Measurements from ENCODE around the gene MYOM1. TPM values are rescaled to one million over a fixed set of nuclear protein-coding genes. Genes with fewer than 3 reads are reported as not detected.
"Not testable (repeated sequence)": the region's sequence is repeated elsewhere in the genome, so short reads cannot be mapped to it uniquely, and the experiment has no call there.

Gene MYOM1
- total RNA-seq, 1 experiment from 2014 or later = 0.37 TPM

DNA sequence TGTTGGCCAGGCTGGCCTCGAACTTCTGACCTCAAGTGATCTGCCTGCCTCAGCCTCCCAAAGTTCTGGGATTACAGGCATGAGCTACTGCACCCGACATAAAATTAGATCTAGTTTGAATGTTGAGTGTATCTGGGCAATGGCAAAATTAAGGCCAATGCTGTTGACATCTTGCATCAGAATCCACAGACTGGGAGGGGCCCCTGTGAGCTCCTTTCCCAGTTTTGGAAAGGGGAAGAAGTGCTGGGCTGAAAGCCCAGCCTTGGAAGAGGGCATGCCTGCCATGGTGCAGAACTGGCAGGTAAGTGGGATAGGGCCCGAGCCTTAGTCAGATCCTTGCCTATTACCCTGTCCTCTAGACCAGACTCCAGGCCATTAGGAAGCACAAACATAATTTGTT, 4.5 kb upstream of the MYOM1 start:
- Histone ChIP-seq H3K36me3 (ENCODE audit: insufficient read depth, low read length, poor library complexity, severe bottlenecking) (no peaks in the 10 kb centered on the region), H3K27ac (ENCODE audit: low read depth, low read length, poor library complexity, severe bottlenecking) (no peak overlapping the region), H3K4me1 (ENCODE audit: insufficient read depth, low read length, poor library complexity, severe bottlenecking) (no peaks in the 10 kb centered on the region), H3K4me3 (ENCODE audit: low read depth, low read length, poor library complexity, severe bottlenecking) (no peak overlapping the region), H3K27me3 (replicated peaks; ENCODE audit: insufficient read depth, low read depth, low read length, poor library complexity) (no peaks in the 10 kb centered on the region), H3K9me3 (ENCODE audit: low read depth, low read length, poor library complexity, severe bottlenecking) (no peaks in the 10 kb centered on the region)
- ChIA-PET CTCF (no interaction called here), POLR2A (ENCODE audit: low non-redundant PET) (no interaction called here)
- TF ChIP-seq EZH2 (IDR thresholded peaks at IDR 0.05; ENCODE audit: borderline replicate concordance, low read depth, low read length, poor library complexity, severe bottlenecking) = no peak
- TF ChIP-seq, protein P1, sequence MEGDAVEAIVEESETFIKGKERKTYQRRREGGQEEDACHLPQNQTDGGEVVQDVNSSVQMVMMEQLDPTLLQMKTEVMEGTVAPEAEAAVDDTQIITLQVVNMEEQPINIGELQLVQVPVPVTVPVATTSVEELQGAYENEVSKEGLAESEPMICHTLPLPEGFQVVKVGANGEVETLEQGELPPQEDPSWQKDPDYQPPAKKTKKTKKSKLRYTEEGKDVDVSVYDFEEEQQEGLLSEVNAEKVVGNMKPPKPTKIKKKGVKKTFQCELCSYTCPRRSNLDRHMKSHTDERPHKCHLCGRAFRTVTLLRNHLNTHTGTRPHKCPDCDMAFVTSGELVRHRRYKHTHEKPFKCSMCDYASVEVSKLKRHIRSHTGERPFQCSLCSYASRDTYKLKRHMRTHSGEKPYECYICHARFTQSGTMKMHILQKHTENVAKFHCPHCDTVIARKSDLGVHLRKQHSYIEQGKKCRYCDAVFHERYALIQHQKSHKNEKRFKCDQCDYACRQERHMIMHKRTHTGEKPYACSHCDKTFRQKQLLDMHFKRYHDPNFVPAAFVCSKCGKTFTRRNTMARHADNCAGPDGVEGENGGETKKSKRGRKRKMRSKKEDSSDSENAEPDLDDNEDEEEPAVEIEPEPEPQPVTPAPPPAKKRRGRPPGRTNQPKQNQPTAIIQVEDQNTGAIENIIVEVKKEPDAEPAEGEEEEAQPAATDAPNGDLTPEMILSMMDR (conservative IDR thresholded peaks at IDR 0.05; ENCODE audit: low read depth, low read length) = no peak
- DNase-seq (ENCODE audit: low spot score) = no peak
- intact Hi-C loops (cut with micrococcal nuclease; ENCODE audit: unreplicated experiment) = no loop called here
- no TSS peak for BruUV-seq (replicated peaks)

DNA sequence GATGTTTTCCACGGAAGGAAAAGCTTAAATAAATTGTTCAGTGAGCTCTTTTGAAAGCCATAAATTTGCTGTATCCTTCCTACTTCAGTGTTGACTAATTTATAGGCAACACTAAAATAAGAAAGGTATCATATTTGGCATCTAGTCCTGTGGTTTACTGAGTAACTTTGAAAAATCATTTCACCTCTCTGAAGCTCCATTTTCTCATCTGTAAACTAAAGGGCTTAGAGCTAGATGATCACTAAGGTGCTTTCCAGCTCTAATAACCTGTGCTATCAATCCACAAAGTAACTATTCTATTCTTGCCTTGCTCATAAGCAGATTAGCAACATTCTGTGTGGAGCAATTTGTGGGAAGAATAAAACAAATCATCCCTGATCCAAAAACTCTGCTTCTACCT, 3.6 kb upstream of the MYOM1 start:
- CTCF ChIA-PET = no interaction called here
- DNase-seq (ENCODE audit: low spot score) = no peak
- H3K4me1 ChIP-seq (ENCODE audit: insufficient read depth, low read length, poor library complexity, severe bottlenecking) = no peaks in the 10 kb centered on the region
- BruUV-seq (replicated peaks) = no TSS peak
- H3K27me3 ChIP-seq (replicated peaks; ENCODE audit: insufficient read depth, low read depth, low read length, poor library complexity) = no peaks in the 10 kb centered on the region
- H3K36me3 ChIP-seq (ENCODE audit: insufficient read depth, low read length, poor library complexity, severe bottlenecking) = no peaks in the 10 kb centered on the region
- TF ChIP-seq EZH2 (IDR thresholded peaks at IDR 0.05; ENCODE audit: borderline replicate concordance, low read depth, low read length, poor library complexity, severe bottlenecking) = no peak
- TF ChIP-seq, protein P1 (conservative IDR thresholded peaks at IDR 0.05; ENCODE audit: low read depth, low read length) = no peak
- no peaks in the 10 kb centered on the region for H3K9me3 ChIP-seq (ENCODE audit: low read depth, low read length, poor library complexity, severe bottlenecking)
- intact Hi-C loops (cut with micrococcal nuclease; ENCODE audit: unreplicated experiment) = no loop called here
- no peak overlapping the region for H3K27ac ChIP-seq (ENCODE audit: low read depth, low read length, poor library complexity, severe bottlenecking)
- POLR2A ChIA-PET (ENCODE audit: low non-redundant PET) = interaction anchor here (0.7 kb wide), 1 partner anchor 273 kb away, joined by 3 read pairs; no protein-coding TSS in a partner anchor
- H3K4me3 ChIP-seq (ENCODE audit: low read depth, low read length, poor library complexity, severe bottlenecking) = no peak overlapping the region

DNA sequence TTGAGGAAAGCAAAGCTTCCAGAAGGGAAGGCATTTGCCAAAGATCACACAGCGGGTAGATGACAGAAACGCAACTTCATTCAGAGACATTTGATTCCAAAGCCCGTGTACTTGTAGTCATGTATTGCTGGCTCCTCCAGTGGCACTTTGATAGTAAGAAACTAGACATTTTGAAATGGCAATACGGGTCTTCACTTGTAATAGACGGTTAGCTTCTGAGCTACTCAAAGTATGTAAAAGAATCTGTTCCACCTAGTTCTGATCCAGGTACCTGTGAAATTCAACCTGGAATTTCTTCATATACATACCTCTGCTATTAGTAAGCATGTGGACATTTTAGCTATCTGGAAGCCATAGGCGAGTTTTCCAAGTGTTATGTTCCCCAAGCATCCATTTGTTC, 1.7 kb upstream of the MYOM1 start:
- ChIA-PET CTCF (no interaction called here), POLR2A (ENCODE audit: low non-redundant PET) (no interaction called here)
- Histone ChIP-seq H3K4me3 (ENCODE audit: low read depth, low read length, poor library complexity, severe bottlenecking) (no peak overlapping the region), H3K36me3 (ENCODE audit: insufficient read depth, low read length, poor library complexity, severe bottlenecking) (no peaks in the 10 kb centered on the region), H3K4me1 (ENCODE audit: insufficient read depth, low read length, poor library complexity, severe bottlenecking) (no peaks in the 10 kb centered on the region), H3K9me3 (ENCODE audit: low read depth, low read length, poor library complexity, severe bottlenecking) (no peaks in the 10 kb centered on the region), H3K27ac (ENCODE audit: low read depth, low read length, poor library complexity, severe bottlenecking) (no peak overlapping the region), H3K27me3 (replicated peaks; ENCODE audit: insufficient read depth, low read depth, low read length, poor library complexity) (no peaks in the 10 kb centered on the region)
- BruUV-seq (replicated peaks) = no TSS peak
- DNase-seq (ENCODE audit: low spot score) = no peak
- no peak for TF ChIP-seq EZH2 (IDR thresholded peaks at IDR 0.05; ENCODE audit: borderline replicate concordance, low read depth, low read length, poor library complexity, severe bottlenecking)
- TF ChIP-seq, protein P1 (conservative IDR thresholded peaks at IDR 0.05; ENCODE audit: low read depth, low read length) = no peak
- intact Hi-C loops (cut with micrococcal nuclease; ENCODE audit: unreplicated experiment) = no loop called here

DNA sequence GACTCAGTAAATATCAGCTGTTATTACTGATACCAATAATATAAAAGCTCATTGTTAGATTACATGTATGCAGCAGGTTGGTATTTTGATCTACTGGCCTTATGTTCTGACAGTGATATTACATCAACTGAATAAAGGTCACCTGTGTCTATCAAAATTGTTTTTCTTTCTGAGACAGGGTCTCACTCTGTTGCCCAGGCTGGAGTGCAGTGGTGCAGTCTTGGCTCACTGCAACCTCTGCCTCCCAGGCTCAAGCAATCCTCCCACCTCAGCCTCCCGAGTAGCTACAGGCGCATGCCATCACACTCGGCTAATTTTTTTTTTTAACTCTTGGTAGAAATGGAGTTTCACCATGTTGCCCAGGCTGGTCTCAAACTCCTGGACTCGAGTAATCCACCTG, 1.1 kb upstream of the MYOM1 start:
- H3K27me3 ChIP-seq (replicated peaks; ENCODE audit: insufficient read depth, low read depth, low read length, poor library complexity); H3K4me3 ChIP-seq (ENCODE audit: low read depth, low read length, poor library complexity, severe bottlenecking); H3K4me1 ChIP-seq (ENCODE audit: insufficient read depth, low read length, poor library complexity, severe bottlenecking); H3K9me3 ChIP-seq (ENCODE audit: low read depth, low read length, poor library complexity, severe bottlenecking); POLR2A ChIA-PET (ENCODE audit: low non-redundant PET); H3K36me3 ChIP-seq (ENCODE audit: insufficient read depth, low read length, poor library complexity, severe bottlenecking); H3K27ac ChIP-seq (ENCODE audit: low read depth, low read length, poor library complexity, severe bottlenecking); intact Hi-C loops (cut with micrococcal nuclease; ENCODE audit: unreplicated experiment); DNase-seq (ENCODE audit: low spot score); CTCF ChIA-PET; BruUV-seq (replicated peaks): not testable (repeated sequence)
